ENCODE results near the gene UBE3C. TPM values are rescaled to one million over a fixed set of nuclear protein-coding genes. Genes with fewer than 3 reads are reported as not detected.

The UBE3C gene
- total and polyA plus RNA-seq, 2 of the 13 experiments (the other 11 are each of a cell fraction or from before 2014, with no cell fraction given), result 27.0 to 48.2 TPM

DNA sequence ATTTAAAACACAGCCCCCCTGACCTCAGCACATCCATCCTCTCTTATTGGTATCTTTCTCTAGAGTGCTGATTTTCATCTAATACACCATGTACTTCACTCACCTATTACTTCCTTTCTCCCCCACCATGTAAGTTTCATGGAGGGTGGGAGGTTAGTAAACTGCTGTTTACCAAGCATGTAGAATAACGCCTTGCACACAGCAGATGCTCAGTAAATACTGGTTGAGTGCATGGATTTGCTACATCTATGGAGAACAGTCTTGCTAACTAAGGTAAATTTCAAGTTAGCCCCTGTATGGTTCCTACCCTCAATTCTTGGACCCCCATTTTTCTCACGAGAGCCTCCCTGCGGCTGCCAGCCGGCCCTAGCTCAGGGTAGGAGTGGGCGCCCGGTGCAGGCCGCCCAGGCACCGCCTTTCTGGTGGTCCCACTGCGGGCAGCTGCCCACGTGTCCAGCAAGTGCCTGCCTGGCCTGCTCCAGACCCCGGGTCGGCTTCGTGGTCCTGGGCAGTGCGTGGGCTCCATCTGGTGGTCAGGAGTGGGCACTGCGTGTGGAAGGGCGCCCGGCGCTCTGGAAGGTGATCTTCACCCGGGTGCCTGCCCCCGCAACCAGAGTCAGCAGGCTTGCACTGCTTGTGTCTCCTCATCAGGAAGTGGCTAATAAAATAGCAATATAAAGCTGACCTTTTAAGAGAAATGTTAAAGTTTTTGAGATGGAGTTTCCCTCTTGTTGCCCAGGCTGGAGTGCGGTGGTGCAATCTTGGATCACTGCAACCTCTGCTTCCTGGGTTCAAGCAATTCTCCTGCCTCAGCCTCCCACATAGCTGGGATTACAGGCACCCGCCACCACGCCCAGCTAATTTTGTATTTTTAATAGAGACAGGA is 134.7 kb downstream of the UBE3C start (continued):
- TF ChIP-seq, protein P1, sequence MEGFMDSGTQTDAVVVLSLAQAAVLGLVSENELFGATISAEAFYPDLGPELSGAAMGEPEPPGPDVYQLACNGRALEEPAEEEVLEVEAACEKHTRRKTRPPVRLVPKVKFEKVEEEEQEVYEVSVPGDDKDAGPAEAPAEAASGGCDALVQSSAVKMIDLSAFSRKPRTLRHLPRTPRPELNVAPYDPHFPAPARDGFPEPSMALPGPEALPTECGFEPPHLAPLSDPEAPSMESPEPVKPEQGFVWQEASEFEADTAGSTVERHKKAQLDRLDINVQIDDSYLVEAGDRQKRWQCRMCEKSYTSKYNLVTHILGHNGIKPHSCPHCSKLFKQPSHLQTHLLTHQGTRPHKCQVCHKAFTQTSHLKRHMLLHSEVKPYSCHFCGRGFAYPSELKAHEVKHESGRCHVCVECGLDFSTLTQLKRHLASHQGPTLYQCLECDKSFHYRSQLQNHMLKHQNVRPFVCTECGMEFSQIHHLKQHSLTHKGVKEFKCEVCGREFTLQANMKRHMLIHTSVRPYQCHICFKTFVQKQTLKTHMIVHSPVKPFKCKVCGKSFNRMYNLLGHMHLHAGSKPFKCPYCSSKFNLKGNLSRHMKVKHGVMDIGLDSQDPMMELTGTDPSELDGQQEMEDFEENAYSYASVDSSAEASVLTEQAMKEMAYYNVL (CRISPR knock-in tag; IDR thresholded peaks at IDR 0.05; ENCODE audit: borderline replicate concordance), result 0 out of 2 replicates have a peak, but pooled peaks have one; percentile 46
- TF ChIP-seq ZNF564 (CRISPR knock-in tag; IDR thresholded peaks at IDR 0.05) (no peak), AKAP8 (CRISPR knock-in tag; IDR thresholded peaks at IDR 0.05) (no peak), ZNF720 (CRISPR knock-in tag; IDR thresholded peaks at IDR 0.05) (no peak), ZBTB20 (CRISPR knock-in tag; IDR thresholded peaks at IDR 0.05; ENCODE audit: borderline replicate concordance, low read depth) (no peak), GPN1 (CRISPR knock-in tag; IDR thresholded peaks at IDR 0.05; ENCODE audit: borderline replicate concordance) (no peak)
- TF ChIP-seq, protein P2, sequence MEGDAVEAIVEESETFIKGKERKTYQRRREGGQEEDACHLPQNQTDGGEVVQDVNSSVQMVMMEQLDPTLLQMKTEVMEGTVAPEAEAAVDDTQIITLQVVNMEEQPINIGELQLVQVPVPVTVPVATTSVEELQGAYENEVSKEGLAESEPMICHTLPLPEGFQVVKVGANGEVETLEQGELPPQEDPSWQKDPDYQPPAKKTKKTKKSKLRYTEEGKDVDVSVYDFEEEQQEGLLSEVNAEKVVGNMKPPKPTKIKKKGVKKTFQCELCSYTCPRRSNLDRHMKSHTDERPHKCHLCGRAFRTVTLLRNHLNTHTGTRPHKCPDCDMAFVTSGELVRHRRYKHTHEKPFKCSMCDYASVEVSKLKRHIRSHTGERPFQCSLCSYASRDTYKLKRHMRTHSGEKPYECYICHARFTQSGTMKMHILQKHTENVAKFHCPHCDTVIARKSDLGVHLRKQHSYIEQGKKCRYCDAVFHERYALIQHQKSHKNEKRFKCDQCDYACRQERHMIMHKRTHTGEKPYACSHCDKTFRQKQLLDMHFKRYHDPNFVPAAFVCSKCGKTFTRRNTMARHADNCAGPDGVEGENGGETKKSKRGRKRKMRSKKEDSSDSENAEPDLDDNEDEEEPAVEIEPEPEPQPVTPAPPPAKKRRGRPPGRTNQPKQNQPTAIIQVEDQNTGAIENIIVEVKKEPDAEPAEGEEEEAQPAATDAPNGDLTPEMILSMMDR (CRISPR knock-in tag; IDR thresholded peaks at IDR 0.05), result peak; percentile 98
- TF ChIP-seq, protein P3, sequence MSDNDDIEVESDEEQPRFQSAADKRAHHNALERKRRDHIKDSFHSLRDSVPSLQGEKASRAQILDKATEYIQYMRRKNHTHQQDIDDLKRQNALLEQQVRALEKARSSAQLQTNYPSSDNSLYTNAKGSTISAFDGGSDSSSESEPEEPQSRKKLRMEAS (IDR thresholded peaks at IDR 0.05), result peak; percentile 89
- TF ChIP-seq, protein P4, sequence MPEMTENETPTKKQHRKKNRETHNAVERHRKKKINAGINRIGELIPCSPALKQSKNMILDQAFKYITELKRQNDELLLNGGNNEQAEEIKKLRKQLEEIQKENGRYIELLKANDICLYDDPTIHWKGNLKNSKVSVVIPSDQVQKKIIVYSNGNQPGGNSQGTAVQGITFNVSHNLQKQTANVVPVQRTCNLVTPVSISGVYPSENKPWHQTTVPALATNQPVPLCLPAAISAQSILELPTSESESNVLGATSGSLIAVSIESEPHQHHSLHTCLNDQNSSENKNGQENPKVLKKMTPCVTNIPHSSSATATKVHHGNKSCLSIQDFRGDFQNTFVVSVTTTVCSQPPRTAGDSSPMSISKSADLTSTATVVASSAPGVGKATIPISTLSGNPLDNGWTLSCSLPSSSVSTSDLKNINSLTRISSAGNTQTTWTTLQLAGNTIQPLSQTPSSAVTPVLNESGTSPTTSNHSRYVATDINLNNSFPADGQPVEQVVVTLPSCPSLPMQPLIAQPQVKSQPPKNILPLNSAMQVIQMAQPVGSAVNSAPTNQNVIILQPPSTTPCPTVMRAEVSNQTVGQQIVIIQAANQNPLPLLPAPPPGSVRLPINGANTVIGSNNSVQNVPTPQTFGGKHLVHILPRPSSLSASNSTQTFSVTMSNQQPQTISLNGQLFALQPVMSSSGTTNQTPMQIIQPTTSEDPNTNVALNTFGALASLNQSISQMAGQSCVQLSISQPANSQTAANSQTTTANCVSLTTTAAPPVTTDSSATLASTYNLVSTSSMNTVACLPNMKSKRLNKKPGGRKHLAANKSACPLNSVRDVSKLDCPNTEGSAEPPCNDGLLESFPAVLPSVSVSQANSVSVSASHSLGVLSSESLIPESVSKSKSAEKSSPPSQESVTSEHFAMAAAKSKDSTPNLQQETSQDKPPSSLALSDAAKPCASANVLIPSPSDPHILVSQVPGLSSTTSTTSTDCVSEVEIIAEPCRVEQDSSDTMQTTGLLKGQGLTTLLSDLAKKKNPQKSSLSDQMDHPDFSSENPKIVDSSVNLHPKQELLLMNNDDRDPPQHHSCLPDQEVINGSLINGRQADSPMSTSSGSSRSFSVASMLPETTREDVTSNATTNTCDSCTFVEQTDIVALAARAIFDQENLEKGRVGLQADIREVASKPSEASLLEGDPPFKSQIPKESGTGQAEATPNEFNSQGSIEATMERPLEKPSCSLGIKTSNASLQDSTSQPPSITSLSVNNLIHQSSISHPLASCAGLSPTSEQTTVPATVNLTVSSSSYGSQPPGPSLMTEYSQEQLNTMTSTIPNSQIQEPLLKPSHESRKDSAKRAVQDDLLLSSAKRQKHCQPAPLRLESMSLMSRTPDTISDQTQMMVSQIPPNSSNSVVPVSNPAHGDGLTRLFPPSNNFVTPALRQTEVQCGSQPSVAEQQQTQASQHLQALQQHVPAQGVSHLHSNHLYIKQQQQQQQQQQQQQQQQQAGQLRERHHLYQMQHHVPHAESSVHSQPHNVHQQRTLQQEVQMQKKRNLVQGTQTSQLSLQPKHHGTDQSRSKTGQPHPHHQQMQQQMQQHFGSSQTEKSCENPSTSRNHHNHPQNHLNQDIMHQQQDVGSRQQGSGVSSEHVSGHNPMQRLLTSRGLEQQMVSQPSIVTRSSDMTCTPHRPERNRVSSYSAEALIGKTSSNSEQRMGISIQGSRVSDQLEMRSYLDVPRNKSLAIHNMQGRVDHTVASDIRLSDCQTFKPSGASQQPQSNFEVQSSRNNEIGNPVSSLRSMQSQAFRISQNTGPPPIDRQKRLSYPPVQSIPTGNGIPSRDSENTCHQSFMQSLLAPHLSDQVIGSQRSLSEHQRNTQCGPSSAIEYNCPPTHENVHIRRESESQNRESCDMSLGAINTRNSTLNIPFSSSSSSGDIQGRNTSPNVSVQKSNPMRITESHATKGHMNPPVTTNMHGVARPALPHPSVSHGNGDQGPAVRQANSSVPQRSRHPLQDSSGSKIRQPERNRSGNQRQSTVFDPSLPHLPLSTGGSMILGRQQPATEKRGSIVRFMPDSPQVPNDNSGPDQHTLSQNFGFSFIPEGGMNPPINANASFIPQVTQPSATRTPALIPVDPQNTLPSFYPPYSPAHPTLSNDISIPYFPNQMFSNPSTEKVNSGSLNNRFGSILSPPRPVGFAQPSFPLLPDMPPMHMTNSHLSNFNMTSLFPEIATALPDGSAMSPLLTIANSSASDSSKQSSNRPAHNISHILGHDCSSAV (CRISPR knock-in tag; IDR thresholded peaks at IDR 0.05; ENCODE audit: borderline replicate concordance), result no peak
- TF ChIP-seq, protein P5, sequence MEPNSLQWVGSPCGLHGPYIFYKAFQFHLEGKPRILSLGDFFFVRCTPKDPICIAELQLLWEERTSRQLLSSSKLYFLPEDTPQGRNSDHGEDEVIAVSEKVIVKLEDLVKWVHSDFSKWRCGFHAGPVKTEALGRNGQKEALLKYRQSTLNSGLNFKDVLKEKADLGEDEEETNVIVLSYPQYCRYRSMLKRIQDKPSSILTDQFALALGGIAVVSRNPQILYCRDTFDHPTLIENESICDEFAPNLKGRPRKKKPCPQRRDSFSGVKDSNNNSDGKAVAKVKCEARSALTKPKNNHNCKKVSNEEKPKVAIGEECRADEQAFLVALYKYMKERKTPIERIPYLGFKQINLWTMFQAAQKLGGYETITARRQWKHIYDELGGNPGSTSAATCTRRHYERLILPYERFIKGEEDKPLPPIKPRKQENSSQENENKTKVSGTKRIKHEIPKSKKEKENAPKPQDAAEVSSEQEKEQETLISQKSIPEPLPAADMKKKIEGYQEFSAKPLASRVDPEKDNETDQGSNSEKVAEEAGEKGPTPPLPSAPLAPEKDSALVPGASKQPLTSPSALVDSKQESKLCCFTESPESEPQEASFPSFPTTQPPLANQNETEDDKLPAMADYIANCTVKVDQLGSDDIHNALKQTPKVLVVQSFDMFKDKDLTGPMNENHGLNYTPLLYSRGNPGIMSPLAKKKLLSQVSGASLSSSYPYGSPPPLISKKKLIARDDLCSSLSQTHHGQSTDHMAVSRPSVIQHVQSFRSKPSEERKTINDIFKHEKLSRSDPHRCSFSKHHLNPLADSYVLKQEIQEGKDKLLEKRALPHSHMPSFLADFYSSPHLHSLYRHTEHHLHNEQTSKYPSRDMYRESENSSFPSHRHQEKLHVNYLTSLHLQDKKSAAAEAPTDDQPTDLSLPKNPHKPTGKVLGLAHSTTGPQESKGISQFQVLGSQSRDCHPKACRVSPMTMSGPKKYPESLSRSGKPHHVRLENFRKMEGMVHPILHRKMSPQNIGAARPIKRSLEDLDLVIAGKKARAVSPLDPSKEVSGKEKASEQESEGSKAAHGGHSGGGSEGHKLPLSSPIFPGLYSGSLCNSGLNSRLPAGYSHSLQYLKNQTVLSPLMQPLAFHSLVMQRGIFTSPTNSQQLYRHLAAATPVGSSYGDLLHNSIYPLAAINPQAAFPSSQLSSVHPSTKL (CRISPR knock-in tag; IDR thresholded peaks at IDR 0.05), result 0 out of 2 replicates have a peak, but pooled peaks have one; percentile 33

Measured in HepG2 (cell line).